Trophoblast cell (in vitro differentiated cells and primary cell): ENCODE data around the gene LRIG1.

ENCODE experiments used
- DNase-seq, 2 donors: peaks; one replicate each; pipeline ENCODE4 v3.0.0-alpha.2; 2016
- H2AFZ ChIP-seq: 2 replicates; pipeline ENCODE4 v1.6.1; 2013; ENCODE audit warnings: low read length, moderate library complexity, mild to moderate bottlenecking; ENCODE audit not compliant: insufficient read depth, poor library complexity
- H2AK5ac ChIP-seq: 2 replicates; pipeline ENCODE4 v1.6.1; 2013; ENCODE audit warnings: mild to moderate bottlenecking, low read length
- H2BK120ac ChIP-seq: 2 replicates; pipeline ENCODE4 v1.6.1; 2013; ENCODE audit warnings: low read length, mild to moderate bottlenecking, moderate library complexity; ENCODE audit not compliant: insufficient read depth, poor library complexity
- H2BK12ac ChIP-seq: 2 replicates; pipeline ENCODE4 v1.6.1; 2013; ENCODE audit warnings: mild to moderate bottlenecking, low read length, moderate library complexity
- H2BK5ac ChIP-seq: 2 replicates; pipeline ENCODE4 v1.6.1; 2013; ENCODE audit warnings: low read length, low read depth, moderate library complexity, mild to moderate bottlenecking; ENCODE audit not compliant: poor library complexity
- H3K14ac ChIP-seq: 2 replicates; pipeline ENCODE4 v1.6.1; 2013; ENCODE audit warnings: mild to moderate bottlenecking, low read length
- H3K18ac ChIP-seq: 2 replicates; pipeline ENCODE4 v1.6.1; 2013; ENCODE audit warnings: mild to moderate bottlenecking, low read length
- H3K23ac ChIP-seq: 2 replicates; pipeline ENCODE4 v1.6.1; 2013; ENCODE audit warnings: low read length
- H3K27ac ChIP-seq: 2 replicates; pipeline ENCODE4 v1.5.1; 2013; ENCODE audit warnings: low read depth, mild to moderate bottlenecking, inconsistent platforms, low read length, moderate library complexity
- H3K27me3 ChIP-seq: 2 replicates; pipeline ENCODE4 v1.6.1; 2013; ENCODE audit warnings: inconsistent platforms, mild to moderate bottlenecking, low read length, moderate library complexity; ENCODE audit not compliant: insufficient read depth
- H3K36me3 ChIP-seq, 2 experiments: 1 replicate in 1 of 2; 2 replicates in 1 of 2; pipeline ENCODE4 v1.6.1; 2013; ENCODE audit warnings: low read length in 2 of 2, mild to moderate bottlenecking in 2 of 2, moderate library complexity in 1 of 2; ENCODE audit not compliant: insufficient read depth in 2 of 2, control insufficient read depth in 1 of 2
- H3K4ac ChIP-seq: 2 replicates; pipeline ENCODE4 v1.6.1; 2013; ENCODE audit warnings: low read depth, mild to moderate bottlenecking, low read length, moderate library complexity
- H3K4me1 ChIP-seq, 2 experiments: 1 replicate in 1 of 2; 2 replicates in 1 of 2; pipeline ENCODE4 v1.6.1; 2013; ENCODE audit warnings: low read length in 2 of 2, mild to moderate bottlenecking in 2 of 2, moderate library complexity in 1 of 2; ENCODE audit not compliant: insufficient read depth in 2 of 2, control insufficient read depth in 1 of 2
- H3K4me2 ChIP-seq: 2 replicates; pipeline ENCODE4 v1.6.1; 2013; ENCODE audit warnings: inconsistent platforms, mild to moderate bottlenecking, low read length, moderate library complexity
- H3K4me3 ChIP-seq: 2 replicates; pipeline ENCODE4 v1.5.1; 2013; ENCODE audit warnings: mild to moderate bottlenecking, low read depth, low read length, inconsistent platforms
- H3K79me1 ChIP-seq: one replicate; pipeline ENCODE4 v1.6.1; 2013; ENCODE audit warnings: low read length
- H3K79me2 ChIP-seq: 2 replicates; pipeline ENCODE4 v1.6.1; 2013; ENCODE audit warnings: low read length, mild to moderate bottlenecking; ENCODE audit not compliant: control insufficient read depth, insufficient read depth, poor library complexity
- H3K9ac ChIP-seq: 2 replicates; pipeline ENCODE4 v1.6.1; 2013; ENCODE audit warnings: mild to moderate bottlenecking, low read length
- H3K9me3 ChIP-seq: 2 replicates; pipeline ENCODE4 v1.6.1; 2013; ENCODE audit warnings: low read depth, mild to moderate bottlenecking, control low read depth, inconsistent platforms, low read length; ENCODE audit not compliant: insufficient read depth
- H4K12ac ChIP-seq: 2 replicates; pipeline ENCODE4 v1.6.1; 2013; ENCODE audit warnings: low read depth, mild to moderate bottlenecking, low read length, moderate library complexity
- H4K8ac ChIP-seq: 2 replicates; pipeline ENCODE4 v1.6.1; 2013; ENCODE audit warnings: low read depth, mild to moderate bottlenecking, low read length, moderate library complexity
- H4K91ac ChIP-seq: one replicate; pipeline ENCODE4 v1.6.1; 2013; ENCODE audit warnings: low read depth, mild to moderate bottlenecking, low read length, moderate library complexity
- WGBS: extraction: QIAGEN DNeasy Blood & Tissue Kit; methylation state at CpG from one replicate; pipeline ENCODE4 v1.1.7; 2013; ENCODE audit warnings: missing lambda C conversion rate; ENCODE audit not compliant: insufficient read length, insufficient coverage; ENCODE audit errors: extremely low coverage; 5-methylcytosine and 5-hydroxymethylcytosine counted together

LRIG1 gene

GRCh38 chr3:66415867-66416428 is 84.9 kb downstream of the LRIG1 start:
- no peak overlapping the region for H3K4me2 ChIP-seq
- no peak for DNase-seq
- no peak overlapping the region for H2BK12ac ChIP-seq
- H3K27ac ChIP-seq: no peak overlapping the region
- no peaks in the 10 kb centered on the region for H3K27me3 ChIP-seq
- no peaks in the 10 kb centered on the region for H3K79me1 ChIP-seq
- no peak overlapping the region for H2AK5ac ChIP-seq
- no peak overlapping the region for H4K12ac ChIP-seq
- H4K91ac ChIP-seq: no peak overlapping the region
- no peaks in the 10 kb centered on the region for H3K36me3 ChIP-seq
- no peak overlapping the region for H2BK120ac ChIP-seq
- no peak overlapping the region for H2AFZ ChIP-seq
- H3K14ac ChIP-seq: no peak overlapping the region
- H3K9ac ChIP-seq: no peak overlapping the region
- H3K79me2 ChIP-seq: no peaks in the 10 kb centered on the region
- H3K4ac ChIP-seq: no peak overlapping the region
- H3K4me1 ChIP-seq: peaks cover 3 to 9% of the 10 kb centered on the region in 2 experiments
- H4K8ac ChIP-seq: no peak overlapping the region
- H3K23ac ChIP-seq: no peak overlapping the region
- no peak overlapping the region for H3K4me3 ChIP-seq
- no peak overlapping the region for H2BK5ac ChIP-seq
- H3K9me3 ChIP-seq: peaks cover 2% of the 10 kb centered on the region
- no CpG with 5 or more reads among the region's 5 CpGs for WGBS
- no peak overlapping the region for H3K18ac ChIP-seq

GRCh38 chr3:66414846-66415245 is 86.0 kb downstream of the LRIG1 start:
- Histone ChIP-seq H3K9me3 (peaks cover 2% of the 10 kb centered on the region), H3K4me1 (peaks cover 3 to 12% of the 10 kb centered on the region in 2 experiments), H2AK5ac (no peak overlapping the region), H4K8ac (no peak overlapping the region), H3K79me2 (no peaks in the 10 kb centered on the region), H3K27me3 (no peaks in the 10 kb centered on the region), H3K14ac (no peak overlapping the region), H3K9ac (no peak overlapping the region), H4K12ac (no peak overlapping the region), H3K4me3 (no peak overlapping the region), H3K36me3 (no peaks in the 10 kb centered on the region), H2BK120ac (no peak overlapping the region), H4K91ac (no peak overlapping the region), H3K27ac (no peak overlapping the region), H3K4ac (no peak overlapping the region), H3K18ac (no peak overlapping the region), H2BK5ac (no peak overlapping the region), H3K4me2 (no peak overlapping the region), H3K23ac (no peak overlapping the region), H2BK12ac (no peak overlapping the region), H3K79me1 (no peaks in the 10 kb centered on the region), H2AFZ (no peak overlapping the region)
- no CpG with 5 or more reads among the region's 5 CpGs for WGBS
- DNase-seq: peak in 1 of 2 donors; percentile 40

- no peak overlapping the region for H3K9ac ChIP-seq
- no peak overlapping the region for H2BK5ac ChIP-seq
- no peaks in the 10 kb centered on the region for H3K79me2 ChIP-seq
- H2AFZ ChIP-seq: no peak overlapping the region
- no peak overlapping the region for H3K4me2 ChIP-seq
- no CpG with 5 or more reads among the region's 7 CpGs for WGBS
- H3K23ac ChIP-seq: no peak overlapping the region
- H3K27ac ChIP-seq: no peak overlapping the region
- DNase-seq: no peak
- no peak overlapping the region for H4K12ac ChIP-seq
- no peak overlapping the region for H3K4ac ChIP-seq
- no peak overlapping the region for H4K91ac ChIP-seq
- H3K4me3 ChIP-seq: no peak overlapping the region
- H2BK120ac ChIP-seq: no peak overlapping the region
- peaks cover 3 to 12% of the 10 kb centered on the region in 2 experiments for H3K4me1 ChIP-seq
- no peak overlapping the region for H2AK5ac ChIP-seq
- no peak overlapping the region for H3K14ac ChIP-seq
- peaks cover 2% of the 10 kb centered on the region for H3K9me3 ChIP-seq
- no peaks in the 10 kb centered on the region for H3K79me1 ChIP-seq
- H3K27me3 ChIP-seq: no peaks in the 10 kb centered on the region
- H3K18ac ChIP-seq: no peak overlapping the region
- no peak overlapping the region for H4K8ac ChIP-seq
- no peak overlapping the region for H2BK12ac ChIP-seq
- H3K36me3 ChIP-seq: no peaks in the 10 kb centered on the region
Measured at GRCh38 chr3:66413151-66413751, 87.6 kb downstream of the LRIG1 start.

- H3K36me3 ChIP-seq: no peaks in the 10 kb centered on the region
- no CpG with 5 or more reads among the region's 24 CpGs for WGBS
- no peaks in the 10 kb centered on the region for H3K27me3 ChIP-seq
- no peak overlapping the region for H3K23ac ChIP-seq
- H2AK5ac ChIP-seq: no peak overlapping the region
- no peak overlapping the region for H3K14ac ChIP-seq
- peaks cover 3 to 12% of the 10 kb centered on the region in 2 experiments for H3K4me1 ChIP-seq
- no peak overlapping the region for H2BK12ac ChIP-seq
- no peak overlapping the region for H3K4ac ChIP-seq
- H3K79me1 ChIP-seq: no peaks in the 10 kb centered on the region
- no peak overlapping the region for H4K12ac ChIP-seq
- H3K4me3 ChIP-seq: peak overlapping the region; percentile 37
- H3K27ac ChIP-seq: no peak overlapping the region
- H4K8ac ChIP-seq: no peak overlapping the region
- H3K4me2 ChIP-seq: no peak overlapping the region
- no peak overlapping the region for H3K18ac ChIP-seq
- no peak overlapping the region for H3K9ac ChIP-seq
- DNase-seq: no peak
- no peaks in the 10 kb centered on the region for H3K79me2 ChIP-seq
- peaks cover 2% of the 10 kb centered on the region for H3K9me3 ChIP-seq
- no peak overlapping the region for H4K91ac ChIP-seq
- no peak overlapping the region for H2AFZ ChIP-seq
- no peak overlapping the region for H2BK120ac ChIP-seq
- H2BK5ac ChIP-seq: no peak overlapping the region
Measured at GRCh38 chr3:66411961-66412887, 88.6 kb downstream of the LRIG1 start.
